Sciatic nerve (tissue), 2 donors: Measurements from ENCODE around the gene GTPBP1. TPM values are rescaled to one million over a fixed set of nuclear protein-coding genes. Genes with fewer than 3 reads are reported as not detected.
A peak's percentile ranks its signal among the peaks of the same experiment; 100 is the strongest.

Source experiments
- ATAC-seq: fragments of 200-7000 bp; cut with Tn5 transposase; one replicate; pipeline ENCODE4 v1.9.1; 2020; ENCODE audit warnings: mild to moderate bottlenecking, moderate library complexity
- DNase-seq: peaks from one replicate; pipeline ENCODE4 v3.0.0-alpha.2; 2020; ENCODE audit warnings: low spot score
- intact Hi-C: fragments of 100-400 bp; cut with DNase I; formaldehyde crosslinking; loops from one replicate; pipeline ENCODE4 v1.14.2; 2022
- total RNA-seq: library from RNA; stranded (reverse); fragmentation: NEBNext Ultra II Directional; extraction: Animal tissue kit (Norgen Biotek cat#: 25700); gene quantifications from one replicate; pipeline ENCODE4 v1.2.1, GENCODE V29; 2021
- donor health status: DM: no; HTN: no; CAD: no.
- donor health status: DM: no; HTN: no; CAD: no.

GTPBP1 gene
- 55.5 TPM for total RNA-seq

DNA sequence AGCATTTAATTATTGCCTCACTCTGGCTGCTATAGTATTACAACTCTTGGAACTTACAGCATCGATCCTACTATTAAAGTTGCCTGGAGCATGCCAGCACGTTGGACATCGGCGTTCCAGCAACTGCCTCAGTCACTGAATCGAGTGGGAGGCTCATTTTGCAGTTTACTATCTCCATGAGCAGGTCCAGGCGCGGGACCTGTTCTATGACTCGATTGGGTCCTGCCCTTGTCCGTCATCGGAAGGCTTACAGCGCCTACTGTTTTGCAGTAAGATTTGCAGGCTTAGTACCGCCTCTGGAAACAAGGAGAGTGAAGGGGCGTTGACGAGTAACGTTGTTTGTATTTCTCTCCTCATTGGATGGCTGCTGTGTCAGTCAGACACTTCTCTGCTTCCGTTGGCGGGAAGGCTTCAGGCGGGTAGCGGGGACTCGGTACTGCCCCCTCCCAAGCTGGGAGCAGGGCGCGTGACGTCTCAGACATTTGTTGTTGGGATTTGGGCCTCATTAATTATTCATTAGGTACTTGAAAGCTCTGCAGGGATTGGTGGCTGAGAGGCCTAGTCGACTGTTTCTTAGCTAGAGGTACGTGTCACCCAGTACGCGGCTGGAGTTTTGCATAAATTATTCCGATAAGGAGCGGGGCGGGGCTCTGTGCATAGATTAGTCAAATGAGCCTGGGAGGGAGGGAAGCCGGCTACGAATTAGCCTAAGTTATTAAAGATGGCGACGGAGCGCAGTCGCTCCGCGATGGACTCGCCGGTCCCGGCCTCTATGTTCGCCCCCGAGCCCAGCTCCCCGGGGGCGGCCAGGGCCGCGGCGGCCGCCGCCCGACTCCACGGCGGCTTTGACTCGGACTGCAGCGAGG lies at the start of gene GTPBP1:
Gene GTPBP1 (plus strand): TSS at position 710 of the 866 bp plus-strand sequence. CDS start 12 bp downstream, at position 722.
- DNase-seq (peak; percentile 98), ATAC-seq (peak; percentile 97)
- intact Hi-C loops, result no loop called here

DNA sequence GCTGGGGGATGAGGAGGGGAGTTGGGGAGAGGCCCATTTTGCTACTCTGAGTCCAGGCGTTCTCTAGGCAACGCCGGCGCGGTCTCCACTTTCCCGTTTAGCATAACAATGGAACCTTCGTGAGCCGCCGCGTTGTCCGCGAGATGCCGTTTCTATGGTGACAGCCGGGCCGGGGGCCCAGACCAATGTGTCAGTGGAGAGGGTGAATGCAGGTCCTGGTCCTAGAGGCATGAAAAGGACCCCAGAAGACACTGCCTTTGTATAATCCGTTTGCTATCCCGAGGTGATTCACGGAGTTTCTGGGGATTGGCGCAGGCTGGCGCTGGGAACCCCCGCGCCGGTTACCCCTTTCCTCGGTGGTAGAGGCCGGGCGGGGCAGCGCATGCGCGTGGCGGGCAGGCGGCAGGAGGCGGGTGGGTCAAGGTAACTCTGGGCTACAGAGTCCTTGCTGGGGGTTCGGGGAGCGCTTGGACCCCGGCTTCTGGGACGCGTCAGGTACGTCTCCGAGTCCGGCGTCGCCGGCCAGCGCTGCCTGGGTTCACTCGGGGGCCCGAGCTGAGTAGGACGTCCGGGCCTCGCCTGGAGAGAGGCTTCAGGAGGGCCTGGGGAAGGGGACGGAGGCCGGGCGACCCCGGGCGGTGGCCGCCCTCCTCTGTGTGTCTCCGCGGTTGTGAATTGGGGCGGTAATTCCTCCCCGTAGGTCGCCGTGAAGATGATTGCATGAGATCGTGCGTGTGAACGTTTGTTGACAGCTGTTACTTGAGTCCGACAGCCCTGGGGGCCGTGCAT lies 49.3 kb upstream of the GTPBP1 start, which contains the start of the genes CBY1 and FAM227A:
Gene CBY1 (plus strand): TSS at position 383 of the 789 bp plus-strand sequence. CDS start 11,417 bp downstream, outside the sequence.
Gene FAM227A (minus strand): TSS at position 137 of the 789 bp plus-strand sequence. CDS start 6,224 bp downstream, outside the sequence.
- intact Hi-C loops, result no loop called here
- DNase-seq, result peak; percentile 91
- ATAC-seq, result peak; percentile 97

- ATAC-seq, result no peak
- intact Hi-C loops, result no loop called here
- DNase-seq, result no peak
These were observed 48.5 kb upstream of the GTPBP1 start for GRCh38 chr22:38657045-38657909.

GRCh38 chr22:38674888-38675287 lies 30.9 kb upstream of the GTPBP1 start:
- ATAC-seq (no peak), DNase-seq (no peak)
- intact Hi-C loops, result no loop called here

- ATAC-seq (no peak), DNase-seq (no peak)
- intact Hi-C loops, result no loop called here
These were observed 29.9 kb upstream of the GTPBP1 start for GRCh38 chr22:38675833-38676232.

DNA sequence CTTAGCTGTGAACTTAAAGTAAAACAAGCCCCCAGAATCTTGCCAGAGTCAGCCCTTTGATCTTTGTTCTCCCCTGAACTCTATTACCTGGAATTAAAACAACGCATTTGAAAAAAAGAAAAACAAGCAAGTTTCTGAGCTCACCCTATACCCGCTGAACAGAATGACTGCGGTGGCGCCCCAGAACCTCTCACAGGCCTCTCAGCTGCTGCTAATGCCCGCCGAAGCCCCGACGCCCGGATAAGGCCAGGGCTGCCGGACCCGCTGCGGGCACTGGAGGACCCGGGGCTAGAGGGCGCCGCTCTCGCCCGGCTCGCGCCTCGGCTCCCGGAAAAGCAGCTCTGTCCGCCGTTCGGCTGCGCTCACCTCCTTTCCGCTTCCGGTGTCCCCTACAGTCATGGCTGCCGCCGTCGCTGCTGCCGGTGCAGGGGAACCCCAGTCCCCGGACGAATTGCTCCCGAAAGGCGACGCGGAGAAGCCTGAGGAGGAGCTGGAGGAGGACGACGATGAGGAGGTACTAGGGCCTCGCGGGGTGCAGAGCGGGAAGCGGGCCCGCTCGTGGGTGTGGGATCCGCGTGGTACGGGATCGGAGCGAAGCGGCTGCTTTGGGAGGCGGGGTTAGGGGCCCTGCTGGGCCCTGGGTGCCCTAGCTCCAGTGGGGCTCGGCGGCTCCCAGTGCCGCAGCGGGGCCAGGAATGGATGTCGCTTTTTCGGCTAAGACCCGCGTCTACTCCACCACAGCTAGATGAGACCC lies 24.0 kb upstream of the GTPBP1 start, which contains the start of gene TOMM22:
Gene TOMM22 (plus strand): TSS at position 376 of the 754 bp plus-strand sequence. CDS start 22 bp downstream, at position 398.
- intact Hi-C loops, result no loop called here
- DNase-seq, result peak; percentile 91
- ATAC-seq, result peak; percentile 99

DNA sequence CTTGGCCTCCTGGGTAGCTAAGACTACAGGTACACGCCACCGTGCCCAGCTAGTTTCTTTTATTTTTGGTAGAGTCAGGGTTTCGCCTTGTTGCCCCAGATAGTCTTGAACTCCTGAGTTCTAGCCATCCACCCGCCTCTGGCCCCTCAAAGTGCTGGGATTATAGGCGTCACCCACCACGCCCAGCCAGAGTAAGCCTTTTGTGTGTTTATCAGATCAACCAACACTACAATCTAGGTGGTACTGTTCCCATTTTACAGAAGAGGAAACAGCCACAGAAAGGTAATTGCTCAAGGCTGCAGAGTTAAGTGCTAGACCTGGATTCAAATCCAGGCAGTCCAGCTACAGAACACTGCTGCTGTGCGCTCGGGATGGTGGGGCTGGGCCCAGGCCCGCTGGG lies 20.8 kb upstream of the GTPBP1 start:
- ATAC-seq (no peak), DNase-seq (no peak)
- intact Hi-C loops, result no loop called here

- intact Hi-C loops, result no loop called here
- DNase-seq (no peak), ATAC-seq (no peak)
These were observed 20.0 kb upstream of the GTPBP1 start for GRCh38 chr22:38685761-38686160.

DNA sequence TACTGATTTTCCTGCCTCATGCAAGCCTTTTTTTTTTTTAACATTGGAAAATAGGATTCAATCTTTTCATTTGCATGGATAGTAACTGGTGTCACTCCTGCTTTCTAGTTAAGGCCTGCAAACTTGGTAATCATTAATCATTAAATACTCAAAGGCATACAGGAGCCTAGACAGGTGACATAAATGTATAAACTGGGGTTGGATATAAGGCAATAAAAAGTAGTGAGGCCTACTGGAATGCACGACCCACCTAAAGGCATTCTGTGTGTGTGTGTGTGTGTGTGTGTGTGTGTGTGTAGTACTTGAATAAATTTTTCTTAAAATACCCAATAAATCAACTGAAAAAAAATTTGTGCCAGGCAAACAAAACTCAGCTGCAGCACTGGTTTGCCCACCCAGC lies 16.1 kb upstream of the GTPBP1 start:
- no peak for ATAC-seq
- intact Hi-C loops, result no loop called here
- DNase-seq, result no peak

GRCh38 chr22:38694049-38694448 lies 11.7 kb upstream of the GTPBP1 start:
- intact Hi-C loops, result no loop called here
- ATAC-seq (no peak), DNase-seq (no peak)

GRCh38 chr22:38694940-38695339 lies 10.8 kb upstream of the GTPBP1 start:
- no peak for ATAC-seq
- DNase-seq, result no peak
- intact Hi-C loops, result no loop called here

- intact Hi-C loops, result no loop called here
- DNase-seq (no peak), ATAC-seq (no peak)
These were observed 8.9 kb upstream of the GTPBP1 start for GRCh38 chr22:38696606-38697424.

- DNase-seq (no peak), ATAC-seq (no peak)
- intact Hi-C loops, result no loop called here
These were observed 8.2 kb upstream of the GTPBP1 start for GRCh38 chr22:38697425-38698089.

DNA sequence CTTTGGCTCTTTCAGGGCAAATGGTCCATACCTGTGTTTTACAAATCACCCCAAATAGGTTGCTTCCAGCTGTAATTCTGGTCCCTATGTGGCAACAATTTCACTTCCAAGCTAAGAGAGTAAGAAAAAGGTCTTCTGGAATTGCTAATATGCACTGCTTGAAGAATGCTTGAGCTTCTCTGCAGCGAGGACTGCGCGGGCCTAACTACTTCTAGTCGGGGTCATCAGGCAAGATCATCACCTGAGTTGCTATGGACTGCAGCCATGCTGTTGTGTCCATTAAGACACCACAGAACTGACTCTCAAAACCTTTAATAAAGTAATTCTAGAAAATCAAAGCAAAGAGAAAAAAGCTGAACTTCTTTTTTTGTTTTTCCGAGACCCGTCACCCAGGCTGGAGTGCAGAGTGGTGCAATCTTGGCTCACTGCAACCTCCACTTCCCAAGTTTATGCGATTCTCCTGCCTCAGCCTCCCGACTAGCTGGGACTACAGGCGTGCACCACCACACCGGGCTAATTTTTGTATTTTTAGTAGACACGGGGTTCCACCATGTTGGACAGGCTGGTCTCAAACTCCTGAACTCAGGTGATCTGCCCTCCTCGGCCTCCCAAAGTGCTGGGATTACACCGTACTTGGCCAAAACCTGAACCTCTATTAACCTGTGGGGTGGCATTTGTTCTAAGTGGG lies 7.2 kb upstream of the GTPBP1 start:
- DNase-seq, result no peak
- intact Hi-C loops, result no loop called here
- ATAC-seq, result no peak

- ATAC-seq (no peak), DNase-seq (no peak)
- intact Hi-C loops, result no loop called here
These were observed 6.6 kb upstream of the GTPBP1 start for GRCh38 chr22:38699143-38699542.

DNA sequence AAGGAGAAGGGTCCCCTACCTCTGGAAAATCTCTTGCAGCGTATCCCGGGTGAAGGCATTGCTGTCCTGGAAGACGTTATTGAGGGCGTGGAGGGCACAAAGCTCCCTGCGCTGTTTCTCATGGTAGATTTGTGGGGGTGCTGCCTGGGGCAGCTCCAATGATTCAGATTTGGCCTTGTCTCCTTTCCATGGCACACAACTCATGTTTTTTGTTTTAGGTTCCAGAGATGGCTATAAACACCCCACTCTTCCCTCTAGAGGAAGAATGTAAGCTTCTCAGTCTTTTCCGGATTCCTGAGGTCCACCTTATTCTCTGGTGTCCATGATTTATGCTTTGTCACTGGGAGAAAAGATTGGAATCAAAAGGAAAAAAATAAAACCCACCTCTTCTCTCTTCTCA lies 6.0 kb upstream of the GTPBP1 start:
- ATAC-seq (no peak), DNase-seq (no peak)
- intact Hi-C loops, result no loop called here
